ENCODE results near the gene ZNF280D. TPM values are rescaled to one million over a fixed set of nuclear protein-coding genes. Genes with fewer than 3 reads are reported as not detected.

ZNF280D gene
- total and polyA plus RNA-seq, 2 experiments from 2014 or later, result 2.4 to 13.2 TPM

- peak overlapping the region; percentile 39 for H3K4me3 ChIP-seq
- peak overlapping the region; percentile 89 for H3K27ac ChIP-seq
- H3K27me3 ChIP-seq, result no peaks in the 10 kb centered on the region
- no peak for TF ChIP-seq CTCF (IDR thresholded peaks at IDR 0.05; ENCODE audit: low read depth, low read length)
- no peaks in the 10 kb centered on the region for H3K9me3 ChIP-seq (ENCODE audit: low read depth)
- H3K4me1 ChIP-seq (ENCODE audit: low read depth), result peaks cover 16% of the 10 kb centered on the region
- H3K36me3 ChIP-seq, result no peaks in the 10 kb centered on the region
- no peak for DNase-seq (ENCODE audit: low read depth in 1 of 2, low spot score in 1 of 2)
Observed at GRCh38 chr15:56732886-56733135, 498 bp downstream of the ZNF280D start.

GRCh38 chr15:56732135-56732885 is 999 bp downstream of the ZNF280D start:
- TF ChIP-seq CTCF (IDR thresholded peaks at IDR 0.05; ENCODE audit: low read depth, low read length), result no peak
- peak overlapping the region; percentile 39 for H3K4me3 ChIP-seq
- no peaks in the 10 kb centered on the region for H3K36me3 ChIP-seq
- peak in 1 of 2 donors; percentile 79 for DNase-seq (ENCODE audit: low read depth in 1 of 2, low spot score in 1 of 2)
- no peaks in the 10 kb centered on the region for H3K9me3 ChIP-seq (ENCODE audit: low read depth)
- H3K27me3 ChIP-seq, result no peaks in the 10 kb centered on the region
- H3K27ac ChIP-seq, result peak overlapping the region; percentile 89
- peaks cover 11% of the 10 kb centered on the region for H3K4me1 ChIP-seq (ENCODE audit: low read depth)

GRCh38 chr15:56731548-56731947 is 1.8 kb downstream of the ZNF280D start:
- TF ChIP-seq CTCF (IDR thresholded peaks at IDR 0.05; ENCODE audit: low read depth, low read length), result no peak
- Histone ChIP-seq H3K4me3 (no peak overlapping the region), H3K4me1 (ENCODE audit: low read depth) (peaks cover 9% of the 10 kb centered on the region), H3K9me3 (ENCODE audit: low read depth) (no peaks in the 10 kb centered on the region), H3K27me3 (no peaks in the 10 kb centered on the region), H3K36me3 (no peaks in the 10 kb centered on the region), H3K27ac (no peak overlapping the region)
- DNase-seq (ENCODE audit: low read depth in 1 of 2, low spot score in 1 of 2), result no peak

GRCh38 chr15:56729561-56729960 is 3.7 kb downstream of the ZNF280D start:
- Histone ChIP-seq H3K4me3 (no peak overlapping the region), H3K9me3 (ENCODE audit: low read depth) (no peaks in the 10 kb centered on the region), H3K27ac (no peak overlapping the region), H3K27me3 (no peaks in the 10 kb centered on the region), H3K4me1 (ENCODE audit: low read depth) (peaks cover 9% of the 10 kb centered on the region), H3K36me3 (no peaks in the 10 kb centered on the region)
- DNase-seq (ENCODE audit: low read depth in 1 of 2, low spot score in 1 of 2), result no peak
- no peak for TF ChIP-seq CTCF (IDR thresholded peaks at IDR 0.05; ENCODE audit: low read depth, low read length)

- Histone ChIP-seq H3K4me1 (ENCODE audit: low read depth) (no peaks in the 10 kb centered on the region), H3K9me3 (ENCODE audit: low read depth) (no peaks in the 10 kb centered on the region), H3K4me3 (no peak overlapping the region), H3K27ac (no peak overlapping the region), H3K27me3 (no peaks in the 10 kb centered on the region), H3K36me3 (no peaks in the 10 kb centered on the region)
- no peak for DNase-seq (ENCODE audit: low read depth in 1 of 2, low spot score in 1 of 2)
- no peak for TF ChIP-seq CTCF (IDR thresholded peaks at IDR 0.05; ENCODE audit: low read depth, low read length)
Observed at GRCh38 chr15:56725386-56725785, 7.9 kb downstream of the ZNF280D start.

All from cardiac muscle cell (in vitro differentiated cells and primary cell).